HG02763 (cell line): ENCODE data around the gene ZCCHC14.
"Not testable (repeated sequence)": the region's sequence is repeated elsewhere in the genome, so short reads cannot be mapped to it uniquely, and the experiment has no call there.

ENCODE experiments used
- ATAC-seq: cut with Tn5 transposase; IDR thresholded peaks from one replicate; pipeline ENCODE4 v1.9.1; 2021; ENCODE audit warnings: mild to moderate bottlenecking, moderate library complexity; ENCODE audit not compliant: unreplicated experiment

Gene ZCCHC14

GRCh38 chr16:87525352-87525751 lies 32.5 kb upstream of the ZCCHC14 start:
- no peak for ATAC-seq

GRCh38 chr16:87524407-87524806 lies 31.6 kb upstream of the ZCCHC14 start:
- ATAC-seq, result no peak

GRCh38 chr16:87523605-87524004 lies 30.8 kb upstream of the ZCCHC14 start:
- ATAC-seq, result not testable (repeated sequence)

DNA sequence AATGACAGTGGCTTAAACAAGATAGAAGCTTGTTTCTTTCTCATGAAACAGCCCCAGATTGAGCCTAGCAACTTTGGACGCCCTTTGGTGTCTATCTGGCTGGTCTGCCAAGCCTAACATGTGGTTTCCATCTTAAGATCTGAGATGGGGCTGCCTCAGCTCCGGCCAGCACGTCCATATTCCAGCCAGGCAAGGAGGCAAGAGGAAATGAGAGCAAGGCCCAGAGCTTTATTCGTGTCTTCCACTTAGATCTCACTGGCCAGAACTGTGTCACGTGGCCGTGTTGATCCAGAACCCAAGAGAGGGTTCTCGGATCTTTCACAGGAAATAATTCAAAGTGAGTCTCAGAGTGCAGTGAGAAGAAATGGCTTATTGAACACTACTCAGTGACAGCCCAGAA lies 28.9 kb upstream of the ZCCHC14 start:
- not testable (repeated sequence) for ATAC-seq

GRCh38 chr16:87519170-87519569 lies 26.3 kb upstream of the ZCCHC14 start:
- not testable (repeated sequence) for ATAC-seq

DNA sequence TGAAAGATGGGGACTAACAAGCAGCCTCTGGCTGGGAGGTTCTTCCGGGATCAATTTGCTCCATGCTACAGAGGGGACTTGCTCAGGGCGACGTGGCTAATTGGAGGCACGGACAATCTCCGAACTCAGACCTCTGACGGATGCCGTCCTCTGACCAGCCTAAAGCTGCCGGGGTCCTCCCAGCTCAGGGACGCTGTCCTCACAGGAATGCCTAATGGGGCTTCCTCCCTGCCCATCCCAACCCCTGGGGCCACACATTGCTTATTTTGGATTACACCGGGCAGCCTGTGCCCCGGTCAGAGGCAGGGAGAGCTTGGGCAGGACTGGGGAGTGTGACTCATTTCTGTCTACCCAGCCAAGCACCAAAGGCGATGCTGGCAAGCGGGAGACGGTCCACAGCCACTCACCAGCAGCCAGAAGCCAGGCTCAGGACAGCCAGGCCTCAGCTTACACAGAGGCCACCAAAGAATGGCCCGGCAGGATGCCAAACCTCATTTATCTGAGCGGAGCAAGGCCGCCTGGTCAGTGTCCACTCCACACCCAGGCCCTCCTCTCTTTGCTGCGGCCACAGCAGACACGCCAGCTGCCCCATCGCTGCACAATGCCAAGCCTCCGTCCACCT lies 25.7 kb upstream of the ZCCHC14 start:
- ATAC-seq, result not testable (repeated sequence)

DNA sequence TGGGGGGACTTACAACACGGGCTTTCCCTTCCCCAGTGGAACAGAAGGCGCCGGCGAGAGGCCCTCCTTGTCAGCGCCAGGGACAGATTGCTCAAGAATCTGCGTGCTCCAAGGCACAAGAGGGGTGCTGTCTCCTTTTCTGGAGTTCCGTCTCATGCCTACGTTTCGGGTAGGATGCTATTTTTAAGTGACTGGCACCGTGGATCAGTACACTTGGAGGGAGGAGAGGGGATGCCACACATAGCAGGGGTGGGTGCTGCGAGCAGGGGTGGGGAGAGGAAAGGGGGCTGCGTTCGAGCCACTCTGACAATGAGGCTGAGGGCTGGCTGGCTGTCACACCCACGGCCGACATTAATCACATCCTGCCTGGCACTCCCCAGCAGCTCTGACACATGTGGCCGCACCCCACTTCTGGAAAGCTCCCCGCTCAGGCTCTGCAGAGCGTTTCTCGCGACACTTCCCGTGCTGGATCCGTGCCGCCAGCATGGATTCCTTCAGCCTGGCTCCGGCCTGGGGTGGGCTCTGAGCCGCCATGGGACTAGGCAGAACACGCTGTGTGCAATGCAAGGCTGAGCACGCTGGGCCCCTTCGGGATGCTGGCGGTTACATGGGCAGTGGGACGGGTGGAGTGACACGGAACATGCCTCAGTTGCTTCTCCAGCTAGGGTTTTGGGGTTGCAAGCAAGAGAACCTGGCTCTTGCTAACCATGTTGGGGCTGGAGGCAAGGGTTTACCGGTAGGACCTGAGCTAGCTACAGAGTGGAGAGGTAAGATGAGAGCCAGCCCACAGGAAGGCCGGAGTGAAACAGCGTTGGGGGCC lies 25.0 kb upstream of the ZCCHC14 start:
- ATAC-seq, result not testable (repeated sequence)

DNA sequence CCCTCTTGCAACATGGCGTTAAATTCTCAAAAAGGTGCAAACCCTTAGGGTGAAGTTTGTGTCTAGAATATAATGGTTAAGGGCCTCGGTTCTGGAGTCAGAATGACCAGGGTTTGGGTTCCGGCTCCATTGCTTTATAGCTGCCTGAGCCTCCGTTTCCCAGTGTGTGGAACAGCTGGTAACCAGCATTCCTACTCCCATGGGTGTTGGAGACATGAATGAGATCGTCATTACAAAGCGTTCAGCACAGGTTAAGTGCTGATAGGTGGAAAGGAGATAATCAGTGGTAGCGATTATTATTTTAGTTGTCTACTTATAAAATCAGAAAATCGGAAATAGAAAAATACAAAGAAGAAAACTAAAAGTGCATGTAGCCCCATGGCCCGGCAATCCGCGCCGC lies 23.5 kb upstream of the ZCCHC14 start:
- ATAC-seq, result no peak

DNA sequence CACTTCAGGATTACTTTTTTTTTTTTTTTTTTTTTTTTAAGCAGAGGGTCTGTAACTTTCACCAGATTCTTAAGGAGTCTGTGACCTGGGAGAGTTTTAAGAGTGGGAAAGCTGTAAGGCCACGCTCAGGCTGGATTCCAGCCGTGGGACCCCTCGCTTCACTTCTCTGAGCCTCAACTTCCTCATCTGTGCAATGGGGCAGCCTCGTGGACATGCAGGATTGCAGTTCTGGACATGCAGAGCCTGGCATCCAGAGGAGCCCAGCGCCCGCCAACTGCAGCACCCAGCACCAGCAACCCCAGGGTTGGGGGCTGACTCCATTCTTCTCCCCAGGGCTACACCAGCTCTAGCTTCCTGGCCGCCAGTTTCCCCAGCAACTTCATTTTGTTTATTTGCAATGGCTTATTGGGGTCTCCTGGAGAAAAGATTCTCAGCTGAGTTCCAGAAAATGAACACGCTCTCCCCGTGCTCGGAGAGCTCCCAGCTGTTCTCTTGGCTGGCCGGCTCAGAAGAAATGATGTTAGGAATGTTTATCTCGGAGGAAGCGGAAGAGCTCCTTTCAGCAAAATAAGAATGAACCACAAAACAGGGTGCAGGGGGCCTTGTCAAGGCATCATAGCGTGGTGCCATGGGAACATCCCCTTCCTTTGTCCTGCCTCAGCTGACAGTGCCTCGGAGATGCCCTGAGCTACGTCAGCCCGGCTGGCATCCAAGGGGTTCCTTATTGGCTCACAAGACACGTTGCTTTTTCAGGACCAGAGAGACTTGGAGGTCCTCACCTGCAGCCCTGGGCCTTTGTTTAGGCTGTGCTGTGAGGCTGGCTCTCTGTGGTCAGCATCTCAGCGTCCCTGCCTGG lies 22.9 kb upstream of the ZCCHC14 start:
- no peak for ATAC-seq

DNA sequence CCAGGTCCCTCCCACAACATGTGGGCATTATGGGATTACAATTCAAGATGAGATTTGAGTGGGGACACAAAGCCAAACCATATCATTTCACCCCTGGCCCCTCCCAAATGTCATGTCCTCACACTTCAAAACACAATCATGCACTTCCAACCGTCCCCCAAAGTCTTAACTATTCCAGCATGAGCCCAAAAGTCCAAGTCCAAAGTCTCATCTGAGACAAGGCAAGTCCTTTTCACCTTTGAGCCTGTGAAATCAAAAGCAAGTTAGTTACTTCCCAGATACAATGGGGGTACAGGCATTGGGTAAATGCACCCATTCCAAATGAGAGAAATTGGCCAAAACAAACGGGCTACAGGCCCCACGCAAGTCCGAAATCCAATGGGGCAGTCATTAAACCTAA lies 17.0 kb upstream of the ZCCHC14 start:
- not testable (repeated sequence) for ATAC-seq

GRCh38 chr16:87507351-87508069 lies 14.7 kb upstream of the ZCCHC14 start:
- ATAC-seq, result no peak

GRCh38 chr16:87506423-87507350 lies 13.9 kb upstream of the ZCCHC14 start:
- no peak for ATAC-seq

GRCh38 chr16:87505834-87506233 lies 13.0 kb upstream of the ZCCHC14 start:
- no peak for ATAC-seq

- not testable (repeated sequence) for ATAC-seq
Measured at GRCh38 chr16:87503232-87503937, 10.6 kb upstream of the ZCCHC14 start.

- no peak for ATAC-seq
Measured at GRCh38 chr16:87502308-87502969, 9.6 kb upstream of the ZCCHC14 start.

- ATAC-seq, result no peak
Measured at GRCh38 chr16:87501117-87501516, 8.3 kb upstream of the ZCCHC14 start.

DNA sequence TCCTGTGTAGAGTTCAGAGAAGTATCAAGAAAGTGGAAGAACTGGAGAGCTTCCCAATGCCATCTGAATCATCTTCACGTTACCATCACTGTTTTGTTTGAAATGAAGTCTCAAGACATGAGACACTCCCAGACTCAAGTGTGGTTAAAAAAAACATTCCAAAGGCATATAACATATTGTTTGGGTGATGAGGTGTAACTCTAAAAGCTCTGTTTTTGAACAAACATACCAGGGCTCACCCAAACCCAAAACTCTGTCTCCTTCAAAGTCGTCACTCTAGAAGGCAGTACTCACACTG lies 6.3 kb upstream of the ZCCHC14 start:
- ATAC-seq, result no peak

- ATAC-seq, result no peak
Measured at GRCh38 chr16:87498324-87499188, 5.7 kb upstream of the ZCCHC14 start.
